ENCODE measurements around the gene CYP2B6. TPM values are rescaled to one million over a fixed set of nuclear protein-coding genes. Genes with fewer than 3 reads are reported as not detected.
"Not testable (repeated sequence)": the region's sequence is repeated elsewhere in the genome, so short reads cannot be mapped to it uniquely, and the experiment has no call there.

The CYP2B6 gene
- total and polyA plus RNA-seq, 5 experiments from 2014 or later, result not detected

DNA sequence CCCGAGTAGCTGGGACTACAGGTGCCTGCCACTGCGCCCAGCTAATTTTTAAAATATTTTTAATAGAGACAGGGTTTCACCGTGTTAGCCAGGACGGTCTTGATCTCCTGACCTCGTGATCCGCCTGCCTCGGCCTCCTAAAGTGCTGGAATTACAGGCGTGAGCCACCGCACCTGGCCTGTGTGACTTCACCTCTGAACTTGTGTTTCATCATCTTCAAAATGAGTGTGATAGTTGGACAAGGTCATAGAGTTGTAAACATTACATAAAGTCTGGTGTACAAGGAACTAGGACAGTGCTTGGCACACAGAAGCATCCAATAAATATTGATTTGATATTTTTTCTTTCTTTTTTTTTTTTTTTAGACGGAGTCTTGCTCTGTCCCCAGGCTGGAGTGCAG lies 62.2 kb downstream of the CYP2B6 start:
- H3K27ac Mint-ChIP-seq, DNase-seq, ATAC-seq, H3K36me3 Mint-ChIP-seq, H3K4me3 Mint-ChIP-seq, H3K4me1 Mint-ChIP-seq, H3K9me3 Mint-ChIP-seq, POLR2A ChIA-PET: not testable (repeated sequence)
- peaks cover 10 to 61% (median 33%) of the 10 kb centered on the region in 5 donors for H3K27me3 Mint-ChIP-seq

DNA sequence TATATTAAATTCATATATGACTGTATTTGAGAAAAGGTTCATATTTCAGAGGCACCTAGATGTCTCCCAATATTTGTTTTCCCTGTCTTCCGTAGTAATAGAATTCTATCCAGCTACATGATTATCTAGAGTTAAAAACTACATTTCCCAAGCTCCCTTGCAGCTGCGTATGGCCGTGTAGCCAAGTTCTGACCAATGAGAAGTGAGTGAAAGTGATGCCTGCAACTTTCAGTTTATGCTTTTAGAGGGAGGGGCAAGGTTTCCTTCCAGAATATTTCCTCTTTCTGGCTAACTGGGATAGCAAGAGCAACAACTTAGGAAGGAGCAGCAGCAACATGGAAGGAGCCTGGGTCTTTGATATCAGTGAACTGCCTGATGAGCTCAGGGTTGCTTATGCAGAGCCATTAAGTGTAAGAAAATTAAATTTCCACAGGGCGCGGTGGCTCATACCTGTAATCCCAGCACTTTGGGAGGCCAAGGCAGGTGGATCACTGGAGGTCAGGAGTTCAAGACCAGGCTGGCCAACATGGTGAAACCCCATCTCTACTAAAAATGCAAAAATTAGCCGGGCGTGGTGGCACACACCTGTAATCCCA lies 74.0 kb downstream of the CYP2B6 start:
- POLR2A ChIA-PET, result no interaction called here
- H3K9me3 Mint-ChIP-seq, result no peaks in the 10 kb centered on the region
- no peak overlapping the region for H3K27ac Mint-ChIP-seq
- DNase-seq (no peak), ATAC-seq (no peak)
- H3K4me1 Mint-ChIP-seq, result peaks cover 0 to 3% (median 0%) of the 10 kb centered on the region in 4 donors
- H3K36me3 Mint-ChIP-seq, result no peaks in the 10 kb centered on the region
- H3K27me3 Mint-ChIP-seq, result peaks cover 12 to 41% (median 27%) of the 10 kb centered on the region in 5 donors
- H3K4me3 Mint-ChIP-seq, result no peak overlapping the region

Other genes starting within 250 kb of the CYP2B6 start
- gene ACTMAP, start 240.8 kb upstream of the CYP2B6 start, total RNA-seq, result 1 to 10 TPM; 7.0 to 7.1 TPM
- 1 to 10 TPM; 2.5 to 4.6 (median 3.4) TPM for gene ACTMAP, start 240.8 kb upstream of the CYP2B6 start, polyA plus RNA-seq
- 10 to 100 TPM; 64.1 to 68.2 TPM for gene SNRPA, start 240.1 kb upstream of the CYP2B6 start, total RNA-seq
- gene SNRPA, start 240.1 kb upstream of the CYP2B6 start, polyA plus RNA-seq, result 10 to 100 TPM; 45.9 to 62.3 (median 60.4) TPM
- gene MIA, start 215.8 kb upstream of the CYP2B6 start, total RNA-seq, result 1 to 10 TPM in 1 of 2 experiments, not detected in 1; 2.2 TPM
- not detected for gene MIA, start 215.8 kb upstream of the CYP2B6 start, polyA plus RNA-seq
- gene RAB4B, start 213.0 kb upstream of the CYP2B6 start, total RNA-seq, result 10 to 100 TPM; 47.3 to 48.6 TPM
- 10 to 100 TPM; 76.4 to 87.2 (median 87.1) TPM for gene RAB4B, start 213.0 kb upstream of the CYP2B6 start, polyA plus RNA-seq
- 100 to 1,000 TPM; 233 to 243 TPM for gene EGLN2, start 192.1 kb upstream of the CYP2B6 start, total RNA-seq
- gene EGLN2, start 192.1 kb upstream of the CYP2B6 start, polyA plus RNA-seq, result 100 to 1,000 TPM; 104 to 214 (median 153) TPM
- not detected for gene CYP2A6, start 140.8 kb upstream of the CYP2B6 start, total RNA-seq
- not detected for gene CYP2A6, start 140.8 kb upstream of the CYP2B6 start, polyA plus RNA-seq
- gene CYP2A7, start 109.1 kb upstream of the CYP2B6 start, total RNA-seq, result not detected
- gene CYP2A7, start 109.1 kb upstream of the CYP2B6 start, polyA plus RNA-seq, result not detected
- gene CYP2A13, start 97.2 kb downstream of the CYP2B6 start, total RNA-seq, result not detected
- gene CYP2A13, start 97.2 kb downstream of the CYP2B6 start, polyA plus RNA-seq, result not detected
- not detected for gene CYP2F1, start 123.2 kb downstream of the CYP2B6 start, total RNA-seq
- under 1 TPM in 1 of 3 donors, not detected in 2; 0.19 TPM for gene CYP2F1, start 123.2 kb downstream of the CYP2B6 start, polyA plus RNA-seq
- gene CYP2S1, start 201.9 kb downstream of the CYP2B6 start, total RNA-seq, result not detected
- not detected for gene CYP2S1, start 201.9 kb downstream of the CYP2B6 start, polyA plus RNA-seq
- not detected for gene AXL, start 227.9 kb downstream of the CYP2B6 start, total RNA-seq
- under 1 TPM in 2 of 3 donors, not detected in 1; 0.11 to 0.21 TPM for gene AXL, start 227.9 kb downstream of the CYP2B6 start, polyA plus RNA-seq